ENCODE measurements around the gene SYP.
"Not testable (repeated sequence)": the region's sequence is repeated elsewhere in the genome, so short reads cannot be mapped to it uniquely, and the experiment has no call there.

The SYP gene

GRCh38 chrX:49155900-49156837 is 43.8 kb downstream of the SYP start:
- H3K27me3 ChIP-seq (ENCODE audit: insufficient read depth, low read length, poor library complexity) = no peaks in the 10 kb centered on the region
- H3K4me2 ChIP-seq (ENCODE audit: insufficient read depth, low read length) = peak overlapping the region; percentile 61
- TF ChIP-seq, protein P1, sequence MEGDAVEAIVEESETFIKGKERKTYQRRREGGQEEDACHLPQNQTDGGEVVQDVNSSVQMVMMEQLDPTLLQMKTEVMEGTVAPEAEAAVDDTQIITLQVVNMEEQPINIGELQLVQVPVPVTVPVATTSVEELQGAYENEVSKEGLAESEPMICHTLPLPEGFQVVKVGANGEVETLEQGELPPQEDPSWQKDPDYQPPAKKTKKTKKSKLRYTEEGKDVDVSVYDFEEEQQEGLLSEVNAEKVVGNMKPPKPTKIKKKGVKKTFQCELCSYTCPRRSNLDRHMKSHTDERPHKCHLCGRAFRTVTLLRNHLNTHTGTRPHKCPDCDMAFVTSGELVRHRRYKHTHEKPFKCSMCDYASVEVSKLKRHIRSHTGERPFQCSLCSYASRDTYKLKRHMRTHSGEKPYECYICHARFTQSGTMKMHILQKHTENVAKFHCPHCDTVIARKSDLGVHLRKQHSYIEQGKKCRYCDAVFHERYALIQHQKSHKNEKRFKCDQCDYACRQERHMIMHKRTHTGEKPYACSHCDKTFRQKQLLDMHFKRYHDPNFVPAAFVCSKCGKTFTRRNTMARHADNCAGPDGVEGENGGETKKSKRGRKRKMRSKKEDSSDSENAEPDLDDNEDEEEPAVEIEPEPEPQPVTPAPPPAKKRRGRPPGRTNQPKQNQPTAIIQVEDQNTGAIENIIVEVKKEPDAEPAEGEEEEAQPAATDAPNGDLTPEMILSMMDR (IDR thresholded peaks at IDR 0.05; ENCODE audit: borderline replicate concordance, extremely low read depth, low read length, poor library complexity, severe bottlenecking) = peak; percentile 77
- TF ChIP-seq EZH2 (IDR thresholded peaks at IDR 0.05; ENCODE audit: borderline replicate concordance, low read depth, low read length, severe bottlenecking) = no peak
- H3K36me3 ChIP-seq (ENCODE audit: insufficient read depth, low read length) = no peaks in the 10 kb centered on the region
- peak overlapping the region; percentile 83 for H3K27ac ChIP-seq (ENCODE audit: low read length)
- ATAC-seq (ENCODE audit: insufficient read depth, low read depth) (peak; percentile 87), DNase-seq (peak; percentile 89)
- no peaks in the 10 kb centered on the region for H3K9me3 ChIP-seq (ENCODE audit: insufficient read depth, low read length, severe bottlenecking)
- peak overlapping the region; percentile 80 for H2AFZ ChIP-seq (ENCODE audit: low read depth, low read length)
- H3K4me1 ChIP-seq (ENCODE audit: insufficient read depth, low read length) = peaks cover 21% of the 10 kb centered on the region
- H4K20me1 ChIP-seq (ENCODE audit: insufficient read depth, low read length) = no peaks in the 10 kb centered on the region
- peak overlapping the region; percentile 66 for H3K9ac ChIP-seq (ENCODE audit: low read depth, low read length)
- H3K79me2 ChIP-seq (ENCODE audit: insufficient read depth, low read length) = no peaks in the 10 kb centered on the region
- peak overlapping the region in 1 of 2 experiments; percentile 52; a peak in 3 of 4 replicates for H3K4me3 ChIP-seq (ENCODE audit: low read depth in 1 of 2, low read length in 2 of 2)

- peak; percentile 63 for DNase-seq
- Histone ChIP-seq H3K27me3 (ENCODE audit: insufficient read depth, low read length, poor library complexity) (no peaks in the 10 kb centered on the region), H3K9ac (ENCODE audit: low read depth, low read length) (peak overlapping the region; percentile 66), H3K4me1 (ENCODE audit: insufficient read depth, low read length) (peaks cover 21% of the 10 kb centered on the region), H3K4me3 (ENCODE audit: low read depth in 1 of 2, low read length in 2 of 2) (peak overlapping the region in 1 of 2 experiments; percentile 52; a peak in 2 of 4 replicates), H3K4me2 (ENCODE audit: insufficient read depth, low read length) (peak overlapping the region; percentile 61), H2AFZ (ENCODE audit: low read depth, low read length) (peak overlapping the region; percentile 51), H3K79me2 (ENCODE audit: insufficient read depth, low read length) (no peaks in the 10 kb centered on the region), H3K27ac (ENCODE audit: low read length) (peak overlapping the region; percentile 83), H3K36me3 (ENCODE audit: insufficient read depth, low read length) (no peaks in the 10 kb centered on the region), H4K20me1 (ENCODE audit: insufficient read depth, low read length) (no peaks in the 10 kb centered on the region), H3K9me3 (ENCODE audit: insufficient read depth, low read length, severe bottlenecking) (no peaks in the 10 kb centered on the region)
- TF ChIP-seq, protein P1 (IDR thresholded peaks at IDR 0.05; ENCODE audit: borderline replicate concordance, extremely low read depth, low read length, poor library complexity, severe bottlenecking) = no peak
- no peak for TF ChIP-seq EZH2 (IDR thresholded peaks at IDR 0.05; ENCODE audit: borderline replicate concordance, low read depth, low read length, severe bottlenecking)
- peak; percentile 37 for ATAC-seq (ENCODE audit: insufficient read depth, low read depth)
Measured at GRCh38 chrX:49155243-49155899, 44.6 kb downstream of the SYP start.

GRCh38 chrX:49153467-49153866 is 46.5 kb downstream of the SYP start:
- no peak overlapping the region for H3K4me2 ChIP-seq (ENCODE audit: insufficient read depth, low read length)
- H4K20me1 ChIP-seq (ENCODE audit: insufficient read depth, low read length) = no peaks in the 10 kb centered on the region
- no peaks in the 10 kb centered on the region for H3K79me2 ChIP-seq (ENCODE audit: insufficient read depth, low read length)
- H3K9me3 ChIP-seq (ENCODE audit: insufficient read depth, low read length, severe bottlenecking) = no peaks in the 10 kb centered on the region
- no peak for TF ChIP-seq EZH2 (IDR thresholded peaks at IDR 0.05; ENCODE audit: borderline replicate concordance, low read depth, low read length, severe bottlenecking)
- TF ChIP-seq, protein P1 (IDR thresholded peaks at IDR 0.05; ENCODE audit: borderline replicate concordance, extremely low read depth, low read length, poor library complexity, severe bottlenecking) = no peak
- no peak overlapping the region for H2AFZ ChIP-seq (ENCODE audit: low read depth, low read length)
- no peak overlapping the region for H3K27ac ChIP-seq (ENCODE audit: low read length)
- H3K9ac ChIP-seq (ENCODE audit: low read depth, low read length) = no peak overlapping the region
- H3K27me3 ChIP-seq (ENCODE audit: insufficient read depth, low read length, poor library complexity) = no peaks in the 10 kb centered on the region
- ATAC-seq (ENCODE audit: insufficient read depth, low read depth) = no peak
- DNase-seq = no peak
- H3K4me1 ChIP-seq (ENCODE audit: insufficient read depth, low read length) = peaks cover 21% of the 10 kb centered on the region
- no peaks in the 10 kb centered on the region for H3K36me3 ChIP-seq (ENCODE audit: insufficient read depth, low read length)
- H3K4me3 ChIP-seq (ENCODE audit: low read depth in 1 of 2, low read length in 2 of 2) = no peak overlapping the region

DNA sequence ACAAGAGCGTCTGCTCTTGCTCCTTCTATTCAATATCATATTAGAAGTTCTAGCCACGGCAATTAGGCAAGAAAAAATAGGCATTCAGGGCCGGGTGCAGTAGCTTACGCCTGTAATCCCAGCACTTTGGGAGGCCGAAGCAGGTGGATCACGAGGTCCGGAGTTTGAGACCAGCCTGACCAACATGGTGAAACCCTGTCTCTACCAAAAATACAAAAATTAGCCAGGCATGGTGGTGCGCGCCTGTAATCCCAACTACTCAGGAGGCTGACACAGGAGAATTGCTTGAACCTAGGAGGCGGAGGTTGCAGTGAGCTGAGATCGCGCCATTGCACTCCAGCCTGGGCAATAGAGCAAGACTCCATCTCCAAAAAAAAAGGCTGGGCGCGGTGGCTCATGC is 50.7 kb downstream of the SYP start:
- H3K9ac ChIP-seq (ENCODE audit: low read depth, low read length); H3K27ac ChIP-seq (ENCODE audit: low read length); H3K4me3 ChIP-seq (ENCODE audit: low read depth in 1 of 2, low read length in 2 of 2); H4K20me1 ChIP-seq (ENCODE audit: insufficient read depth, low read length); H3K36me3 ChIP-seq (ENCODE audit: insufficient read depth, low read length); DNase-seq; H3K4me1 ChIP-seq (ENCODE audit: insufficient read depth, low read length); H3K79me2 ChIP-seq (ENCODE audit: insufficient read depth, low read length); H3K27me3 ChIP-seq (ENCODE audit: insufficient read depth, low read length, poor library complexity); H2AFZ ChIP-seq (ENCODE audit: low read depth, low read length); ATAC-seq (ENCODE audit: insufficient read depth, low read depth); H3K4me2 ChIP-seq (ENCODE audit: insufficient read depth, low read length); H3K9me3 ChIP-seq (ENCODE audit: insufficient read depth, low read length, severe bottlenecking): not testable (repeated sequence)

DNA sequence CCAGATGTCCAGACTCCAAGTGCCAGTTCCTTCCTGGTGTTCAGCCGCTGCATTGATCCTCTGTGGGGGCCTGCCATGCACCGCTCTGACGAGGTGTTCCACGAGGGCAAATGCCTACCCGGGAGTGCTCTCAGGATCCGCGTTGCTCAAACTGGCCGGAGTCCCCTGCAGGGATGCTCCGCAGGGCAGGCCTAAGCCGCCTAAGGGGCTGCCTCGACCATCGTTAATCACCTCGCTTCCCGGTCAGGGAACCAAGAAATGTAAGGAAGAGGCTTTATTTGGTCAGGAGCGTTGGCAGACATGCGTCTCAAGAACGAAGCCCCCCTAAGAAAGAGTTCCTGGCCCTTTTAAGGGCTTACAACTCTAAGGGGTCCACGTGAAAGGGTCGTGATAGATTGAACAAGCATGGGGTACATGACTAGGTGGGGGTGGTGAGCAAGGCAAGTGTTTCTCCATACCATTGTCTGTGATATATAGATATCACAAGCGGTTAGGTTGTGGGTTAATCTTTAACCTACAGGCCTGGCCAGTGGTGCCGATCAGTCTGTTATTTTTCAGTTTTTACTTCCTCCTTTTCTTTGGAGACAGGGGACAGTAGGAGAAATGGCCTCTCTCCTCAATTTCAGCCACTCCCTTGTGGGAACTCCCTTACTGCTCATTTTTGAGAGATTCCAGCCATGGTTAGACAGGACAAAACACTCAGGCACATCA is 51.4 kb downstream of the SYP start:
- not testable (repeated sequence) for H3K4me2 ChIP-seq (ENCODE audit: insufficient read depth, low read length); H3K27me3 ChIP-seq (ENCODE audit: insufficient read depth, low read length, poor library complexity); H3K36me3 ChIP-seq (ENCODE audit: insufficient read depth, low read length); H3K9me3 ChIP-seq (ENCODE audit: insufficient read depth, low read length, severe bottlenecking); H2AFZ ChIP-seq (ENCODE audit: low read depth, low read length); H3K4me3 ChIP-seq (ENCODE audit: low read depth in 1 of 2, low read length in 2 of 2); H3K9ac ChIP-seq (ENCODE audit: low read depth, low read length); DNase-seq; H4K20me1 ChIP-seq (ENCODE audit: insufficient read depth, low read length); H3K27ac ChIP-seq (ENCODE audit: low read length); H3K79me2 ChIP-seq (ENCODE audit: insufficient read depth, low read length); ATAC-seq (ENCODE audit: insufficient read depth, low read depth); H3K4me1 ChIP-seq (ENCODE audit: insufficient read depth, low read length)
